Uterus (tissue), 2 donors: Measurements from ENCODE around the gene SAFB.

ENCODE experiments used
- CTCF ChIP-seq, 4 experiments: fragments of 200-600 bp in 2 of 4; fragments of 450-650 bp in 2 of 4; sonication (generic) in 2 of 4; IDR thresholded peaks; one replicate each; pipeline ENCODE4 v1.5.1; 2016 to 2019; ENCODE audit warnings: antibody characterized with exemption in 4 of 4, mild to moderate bottlenecking in 2 of 4, moderate library complexity in 1 of 4
- POLR2A ChIP-seq, 2 donors: fragments of 450-650 bp; IDR thresholded peaks; one replicate each; pipeline ENCODE4 v1.6.1; 2016; ENCODE audit warnings: antibody characterized with exemption in 2 of 2, mild to moderate bottlenecking in 1 of 2, moderate library complexity in 1 of 2

- TF ChIP-seq CTCF (IDR thresholded peaks at IDR 0.05) (no peak), POLR2A (IDR thresholded peaks at IDR 0.05) (no peak)
These were observed 21.2 kb downstream of the SAFB start for GRCh38 chr19:5644037-5644436.
